Suprapubic skin (tissue), 4 donors: ENCODE data around the gene PTCH1. TPM values are rescaled to one million over a fixed set of nuclear protein-coding genes. Genes with fewer than 3 reads are reported as not detected.

Experiments used
- DNase-seq, 2 donors: peaks; one replicate each; pipeline ENCODE4 v3.0.0-alpha.2; 2019; ENCODE audit warnings: low spot score in 2 of 2
- H3K27ac ChIP-seq: fragments of 200-600 bp; sonication (generic); one replicate; pipeline ENCODE4 v1.5.1; 2019
- H3K27me3 ChIP-seq: fragments of 200-600 bp; sonication (generic); one replicate; pipeline ENCODE4 v1.5.1; 2019
- H3K36me3 ChIP-seq: fragments of 200-600 bp; sonication (generic); one replicate; pipeline ENCODE4 v1.5.1; 2019
- H3K4me1 ChIP-seq: fragments of 200-600 bp; sonication (generic); one replicate; pipeline ENCODE4 v1.5.1; 2019
- H3K4me3 ChIP-seq: fragments of 200-600 bp; sonication (generic); one replicate; pipeline ENCODE4 v1.5.1; 2019; ENCODE audit warnings: mild to moderate bottlenecking
- H3K9me3 ChIP-seq: fragments of 200-600 bp; sonication (generic); one replicate; pipeline ENCODE4 v1.5.1; 2019
- EP300 ChIP-seq: sonication (generic); formaldehyde crosslinking; IDR thresholded peaks from one replicate; pipeline ENCODE4 v1.6.1; 2017; ENCODE audit warnings: antibody characterized with exemption
- POLR2A ChIP-seq, 2 donors: fragments of 450-650 bp; IDR thresholded peaks; one replicate each; pipeline ENCODE4 v1.6.1; 2017; ENCODE audit warnings: antibody characterized with exemption in 2 of 2, mild to moderate bottlenecking in 2 of 2, moderate library complexity in 2 of 2
- POLR2AphosphoS5 ChIP-seq, 3 donors: sonication (generic); formaldehyde crosslinking; IDR thresholded peaks; one replicate each; pipeline ENCODE4 v1.6.1; 2017; ENCODE audit warnings: antibody characterized with exemption in 3 of 3
- WGBS: methylation state at CpG from one replicate; pipeline ENCODE4 v1.1.5; 2018; 5-methylcytosine and 5-hydroxymethylcytosine counted together
- total RNA-seq, 4 donors: library from RNA; depleted of rRNA; stranded (reverse); fragments of >200 nt; gene quantifications; one replicate each; pipeline ENCODE4 v1.1.0, GENCODE V29; 2016
- TF ChIP-seq, protein P1 (sequence below), 2 donors: fragments of 200-600 bp in 1 of 2; fragments of 450-650 bp in 1 of 2; sonication (generic) in 1 of 2; IDR thresholded peaks; one replicate each; pipeline ENCODE4 v1.5.1; 2016 to 2019; ENCODE audit warnings: antibody characterized with exemption in 2 of 2, mild to moderate bottlenecking in 1 of 2, moderate library complexity in 1 of 2

Gene PTCH1
- total RNA-seq, 4 donors from 2014 or later, result 9.9 to 59.0 (median 27.9) TPM

DNA sequence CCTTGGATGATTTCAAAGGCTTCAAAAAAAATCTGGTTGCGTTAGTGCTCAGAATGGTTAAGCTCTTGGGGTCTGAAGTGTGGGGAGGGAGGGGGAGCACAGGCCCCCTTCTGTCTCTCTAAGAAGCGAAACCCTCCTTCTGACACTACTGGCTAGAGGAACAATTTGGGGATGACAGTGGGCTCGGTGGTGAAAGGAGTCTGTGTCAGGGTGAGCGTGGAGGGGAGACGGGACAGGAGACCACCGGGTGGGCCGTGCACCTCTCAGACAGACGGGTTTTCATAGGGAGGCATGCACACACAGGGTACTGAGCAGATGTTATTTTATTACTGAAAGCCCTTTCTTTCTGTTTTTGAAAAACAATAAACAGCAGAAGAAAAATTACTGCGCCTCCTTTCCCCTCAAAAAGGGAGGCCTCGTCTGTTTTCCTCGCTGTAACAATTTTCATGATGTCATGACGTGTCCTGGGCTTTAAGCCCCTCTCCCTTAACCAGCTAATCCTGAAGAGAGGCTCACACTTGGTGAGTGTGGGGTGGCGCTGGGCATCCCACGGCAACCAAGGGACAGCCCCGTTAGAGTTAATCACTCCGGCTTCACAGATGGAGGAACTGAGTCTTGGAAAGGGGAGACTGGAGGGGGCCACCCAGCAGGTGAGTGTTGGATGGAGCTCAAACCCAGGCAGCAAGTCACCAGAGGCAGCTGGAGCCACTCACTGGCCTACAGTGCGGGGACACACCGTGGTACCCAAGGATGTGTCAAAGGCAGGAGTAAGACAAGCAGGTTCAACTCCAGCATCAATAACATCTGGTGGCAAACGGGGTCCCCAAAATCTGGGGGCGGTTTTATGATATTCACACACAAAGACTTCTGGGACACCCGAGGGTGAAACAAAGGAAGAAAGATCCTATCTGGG is 53.4 kb downstream of the PTCH1 start:
- WGBS, result 74% methylated on average over 21 of the region's 21 CpGs
- H3K27me3 ChIP-seq, result no peaks in the 10 kb centered on the region
- TF ChIP-seq, protein P1, sequence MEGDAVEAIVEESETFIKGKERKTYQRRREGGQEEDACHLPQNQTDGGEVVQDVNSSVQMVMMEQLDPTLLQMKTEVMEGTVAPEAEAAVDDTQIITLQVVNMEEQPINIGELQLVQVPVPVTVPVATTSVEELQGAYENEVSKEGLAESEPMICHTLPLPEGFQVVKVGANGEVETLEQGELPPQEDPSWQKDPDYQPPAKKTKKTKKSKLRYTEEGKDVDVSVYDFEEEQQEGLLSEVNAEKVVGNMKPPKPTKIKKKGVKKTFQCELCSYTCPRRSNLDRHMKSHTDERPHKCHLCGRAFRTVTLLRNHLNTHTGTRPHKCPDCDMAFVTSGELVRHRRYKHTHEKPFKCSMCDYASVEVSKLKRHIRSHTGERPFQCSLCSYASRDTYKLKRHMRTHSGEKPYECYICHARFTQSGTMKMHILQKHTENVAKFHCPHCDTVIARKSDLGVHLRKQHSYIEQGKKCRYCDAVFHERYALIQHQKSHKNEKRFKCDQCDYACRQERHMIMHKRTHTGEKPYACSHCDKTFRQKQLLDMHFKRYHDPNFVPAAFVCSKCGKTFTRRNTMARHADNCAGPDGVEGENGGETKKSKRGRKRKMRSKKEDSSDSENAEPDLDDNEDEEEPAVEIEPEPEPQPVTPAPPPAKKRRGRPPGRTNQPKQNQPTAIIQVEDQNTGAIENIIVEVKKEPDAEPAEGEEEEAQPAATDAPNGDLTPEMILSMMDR (IDR thresholded peaks at IDR 0.05), result no peak
- TF ChIP-seq EP300 (no peak), POLR2A (IDR thresholded peaks at IDR 0.05) (no peak), POLR2AphosphoS5 (IDR thresholded peaks at IDR 0.05) (no peak)
- H3K27ac ChIP-seq, result peak overlapping the region; percentile 25
- peak overlapping the region; percentile 43 for H3K4me3 ChIP-seq
- peak in 1 of 2 donors; percentile 37 for DNase-seq
- H3K4me1 ChIP-seq, result peaks cover 20% of the 10 kb centered on the region
- H3K9me3 ChIP-seq, result no peaks in the 10 kb centered on the region
- H3K36me3 ChIP-seq, result peaks cover 47% of the 10 kb centered on the region

DNA sequence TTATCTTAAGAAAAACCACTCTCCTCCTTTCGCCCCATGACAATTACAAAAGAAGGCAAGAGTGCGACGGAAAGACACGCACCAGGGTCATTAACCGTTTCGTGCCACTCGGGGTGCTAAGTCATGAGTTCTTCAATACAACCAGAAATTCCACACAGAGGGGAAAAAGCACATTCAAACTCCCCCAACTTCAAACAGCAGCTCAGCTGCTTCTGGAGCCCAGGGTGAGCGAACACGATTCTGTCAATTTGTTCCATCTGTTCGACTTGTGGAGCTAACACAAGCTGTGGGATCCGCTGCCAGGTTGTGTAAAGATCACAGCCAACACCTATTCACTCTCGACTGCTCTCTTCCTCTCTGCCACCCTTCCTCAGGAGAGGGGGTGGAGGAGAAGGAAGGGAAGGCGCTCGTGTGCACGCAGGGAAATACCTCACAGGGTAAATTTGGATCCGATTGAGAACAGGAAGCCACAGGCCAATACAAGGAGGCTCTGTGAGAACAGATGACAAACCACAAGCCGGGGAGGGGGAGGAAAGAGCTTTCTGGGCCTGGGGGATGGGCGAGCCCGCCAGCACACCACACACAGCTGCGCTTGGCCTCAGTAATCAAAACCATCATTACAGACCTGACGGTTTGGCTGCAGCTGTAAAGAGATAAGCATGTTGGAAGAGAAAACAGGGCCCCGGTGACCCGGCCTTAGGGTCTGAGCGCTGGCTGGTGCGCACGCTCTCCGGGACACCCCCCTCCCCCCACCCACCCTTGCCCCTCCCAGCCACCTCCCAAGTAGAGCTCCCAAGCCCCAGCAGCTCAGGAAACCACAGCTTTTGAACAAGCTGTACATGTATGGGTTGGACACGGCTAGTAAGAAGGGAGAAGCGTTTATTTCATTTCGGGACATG is 54.3 kb downstream of the PTCH1 start:
- TF ChIP-seq EP300 (no peak), POLR2AphosphoS5 (IDR thresholded peaks at IDR 0.05) (no peak), POLR2A (IDR thresholded peaks at IDR 0.05) (no peak)
- TF ChIP-seq, protein P1 (IDR thresholded peaks at IDR 0.05), result no peak
- Histone ChIP-seq H3K36me3 (peaks cover 46% of the 10 kb centered on the region), H3K9me3 (no peaks in the 10 kb centered on the region), H3K27me3 (no peaks in the 10 kb centered on the region), H3K27ac (peak overlapping the region; percentile 26), H3K4me3 (peak overlapping the region; percentile 43), H3K4me1 (peaks cover 20% of the 10 kb centered on the region)
- WGBS, result 3% methylated on average over 28 of the region's 30 CpGs
- DNase-seq, result no peak

DNA sequence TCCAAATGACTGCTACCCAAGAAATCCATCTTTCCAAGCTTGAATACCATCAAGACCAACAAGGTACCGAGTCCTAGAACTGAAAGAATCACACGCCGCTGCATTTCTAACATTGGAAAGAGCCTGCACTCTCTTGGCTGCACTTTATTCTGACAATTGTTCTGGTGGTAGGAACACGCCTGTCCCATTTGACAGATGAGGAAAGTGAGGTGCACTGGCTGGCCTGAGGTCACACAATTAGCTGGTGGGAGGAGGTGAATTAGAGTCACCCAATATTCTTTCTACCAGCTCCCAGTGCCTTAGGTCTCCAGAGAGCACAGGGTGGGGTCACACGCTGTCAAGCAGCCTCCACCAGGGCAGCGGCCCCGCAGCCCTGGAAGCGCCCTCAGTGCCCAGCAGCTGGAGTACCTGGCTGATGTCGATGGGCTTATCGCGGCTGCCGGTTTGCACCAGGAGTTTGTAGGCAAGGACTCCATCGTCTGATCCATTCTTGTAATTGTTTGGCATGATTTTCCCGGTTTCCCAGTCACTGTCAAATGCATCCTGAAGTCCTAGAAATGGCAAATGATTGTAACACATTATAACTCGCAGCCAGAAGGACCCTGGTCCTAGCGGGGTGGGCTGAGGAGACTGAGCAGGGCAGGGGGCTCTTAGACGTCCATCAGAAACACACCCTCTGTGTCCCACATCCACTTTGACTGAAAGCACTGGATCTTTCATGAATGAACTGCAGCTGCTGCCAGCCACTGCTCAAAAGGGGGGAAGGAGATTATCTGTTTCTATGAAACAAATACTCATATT is 55.1 kb downstream of the PTCH1 start:
- no peak for DNase-seq
- Histone ChIP-seq H3K36me3 (peaks cover 46% of the 10 kb centered on the region), H3K27ac (peak overlapping the region; percentile 26), H3K27me3 (no peaks in the 10 kb centered on the region), H3K4me3 (peak overlapping the region; percentile 43), H3K9me3 (no peaks in the 10 kb centered on the region), H3K4me1 (peaks cover 20% of the 10 kb centered on the region)
- WGBS, result 90% methylated on average over 17 of the region's 17 CpGs
- TF ChIP-seq POLR2A (IDR thresholded peaks at IDR 0.05) (no peak), EP300 (no peak), POLR2AphosphoS5 (IDR thresholded peaks at IDR 0.05) (no peak)
- TF ChIP-seq, protein P1 (IDR thresholded peaks at IDR 0.05), result no peak

DNA sequence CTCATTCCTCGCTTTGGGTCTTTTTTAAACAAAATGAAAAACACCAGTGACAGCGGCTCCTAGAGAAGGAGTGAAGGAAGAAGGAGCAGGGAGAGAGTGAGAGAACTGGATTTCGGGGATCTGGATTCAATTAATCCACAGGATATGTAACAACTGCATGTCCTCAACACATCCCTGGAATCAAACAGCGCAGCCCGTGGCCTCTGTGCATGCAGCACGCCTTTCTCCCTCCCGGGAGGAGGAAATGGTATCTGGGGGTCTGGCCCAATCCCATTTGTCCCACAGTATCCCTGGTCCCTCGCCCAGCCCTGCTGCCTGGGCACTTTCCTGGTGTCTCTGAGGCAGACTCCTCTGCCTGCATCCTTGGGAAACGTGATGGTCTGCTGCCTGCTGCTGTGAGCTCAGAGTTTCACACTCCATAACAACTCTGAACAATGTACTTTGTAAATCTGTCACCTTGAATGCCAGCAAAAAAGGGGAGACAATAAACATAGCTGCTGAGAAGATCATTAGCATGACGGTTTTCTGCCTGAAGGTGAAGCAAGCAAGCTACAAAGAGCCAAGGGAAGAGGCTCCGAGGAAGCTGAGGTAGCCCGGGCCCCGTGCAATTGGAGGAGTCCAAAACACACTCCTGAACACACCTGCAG is 56.1 kb downstream of the PTCH1 start:
- Histone ChIP-seq H3K9me3 (no peaks in the 10 kb centered on the region), H3K27me3 (no peaks in the 10 kb centered on the region), H3K27ac (no peak overlapping the region), H3K4me3 (no peak overlapping the region), H3K36me3 (peaks cover 52% of the 10 kb centered on the region), H3K4me1 (peaks cover 20% of the 10 kb centered on the region)
- WGBS, result 88% methylated on average over 13 of the region's 13 CpGs
- TF ChIP-seq, protein P1 (IDR thresholded peaks at IDR 0.05), result no peak
- no peak for TF ChIP-seq POLR2A (IDR thresholded peaks at IDR 0.05)
- TF ChIP-seq EP300, result no peak
- TF ChIP-seq POLR2AphosphoS5 (IDR thresholded peaks at IDR 0.05), result no peak
- peak in 1 of 2 donors; percentile 67 for DNase-seq
